Measurements from ENCODE around the gene CCNL2.

- no peak for TF ChIP-seq ZNF416 (CRISPR knock-in tag; IDR thresholded peaks at IDR 0.05)
- no peak for TF ChIP-seq ZNF263 (CRISPR knock-in tag; IDR thresholded peaks at IDR 0.05; ENCODE audit: low read depth)
- no peak for TF ChIP-seq CTCF (IDR thresholded peaks at IDR 0.05)
- no peak for TF ChIP-seq MYBL2 (CRISPR knock-in tag; IDR thresholded peaks at IDR 0.05)
- no peak for TF ChIP-seq SMAD3 (CRISPR knock-in tag; IDR thresholded peaks at IDR 0.05; ENCODE audit: borderline replicate concordance)
- no peak for TF ChIP-seq E2F4 (CRISPR knock-in tag; IDR thresholded peaks at IDR 0.05; ENCODE audit: borderline replicate concordance, low read depth)
- no peak for TF ChIP-seq EMX1 (CRISPR knock-in tag; IDR thresholded peaks at IDR 0.05)
- no peak for TF ChIP-seq USF2 (CRISPR knock-in tag; IDR thresholded peaks at IDR 0.05)
- no peak for TF ChIP-seq ZBTB43 (CRISPR knock-in tag; IDR thresholded peaks at IDR 0.05)
- no peak for TF ChIP-seq SP1 (CRISPR knock-in tag; conservative IDR thresholded peaks at IDR 0.05)
Observed at GRCh38 chr1:1438531-1439381, 39.6 kb upstream of the CCNL2 start.

All from WTC11 (cell line).